Measurements from ENCODE around the gene WNT9A.

The WNT9A gene

GRCh38 chr1:227907439-227908015 is 40.2 kb downstream of the WNT9A start:
- no peak for DNase-seq

- no peak for DNase-seq
Measured at GRCh38 chr1:227906550-227907071, 41.1 kb downstream of the WNT9A start.

- DNase-seq = no peak
Measured at GRCh38 chr1:227905573-227906487, 41.9 kb downstream of the WNT9A start.

- no peak for DNase-seq
Measured at GRCh38 chr1:227904541-227905335, 43.0 kb downstream of the WNT9A start.

- DNase-seq = no peak
Measured at GRCh38 chr1:227903614-227904501, 43.9 kb downstream of the WNT9A start.

- no peak for DNase-seq
Measured at GRCh38 chr1:227903061-227903521, 44.6 kb downstream of the WNT9A start.

- no peak for DNase-seq
Measured at GRCh38 chr1:227902641-227902990, 45.1 kb downstream of the WNT9A start.

GRCh38 chr1:227901906-227902640 is 45.7 kb downstream of the WNT9A start:
- no peak for DNase-seq

GRCh38 chr1:227901239-227901905 is 46.4 kb downstream of the WNT9A start:
- no peak for DNase-seq

- DNase-seq = no peak
Measured at GRCh38 chr1:227900571-227901051, 47.1 kb downstream of the WNT9A start.

GRCh38 chr1:227899820-227900449 is 47.8 kb downstream of the WNT9A start:
- DNase-seq = no peak

- DNase-seq = no peak
Measured at GRCh38 chr1:227899141-227899819, 48.5 kb downstream of the WNT9A start.

- DNase-seq = no peak
Measured at GRCh38 chr1:227898502-227899140, 49.1 kb downstream of the WNT9A start.

GRCh38 chr1:227897704-227898438 is 49.9 kb downstream of the WNT9A start:
- no peak for DNase-seq

GRCh38 chr1:227896710-227897655 is 50.7 kb downstream of the WNT9A start:
- no peak for DNase-seq

- no peak for DNase-seq
Measured at GRCh38 chr1:227895828-227896685, 51.7 kb downstream of the WNT9A start.
